Lower lobe of right lung (tissue), 2 donors: Measurements from ENCODE around the gene ABHD16A. TPM values are rescaled to one million over a fixed set of nuclear protein-coding genes. Genes with fewer than 3 reads are reported as not detected.

Source experiments
- ATAC-seq, 2 donors: fragments of 200-7000 bp; cut with Tn5 transposase; one replicate each; pipeline ENCODE4 v1.9.1; 2020 to 2022; ENCODE audit warnings: mild to moderate bottlenecking in 2 of 2, moderate library complexity in 2 of 2
- DNase-seq: peaks from one replicate; pipeline ENCODE4 v3.0.0-alpha.2; 2020
- H3K27ac ChIP-seq: fragments of 200-600 bp; one replicate; pipeline ENCODE4 v1.8.0; 2022
- H3K27me3 ChIP-seq: fragments of 200-600 bp; one replicate; pipeline ENCODE4 v1.8.0; 2022; ENCODE audit warnings: low read depth
- H3K36me3 ChIP-seq: fragments of 200-600 bp; one replicate; pipeline ENCODE4 v1.8.0; 2022; ENCODE audit warnings: mild to moderate bottlenecking
- H3K4me1 ChIP-seq: fragments of 200-600 bp; one replicate; pipeline ENCODE4 v1.8.0; 2022
- H3K4me3 ChIP-seq: fragments of 200-600 bp; one replicate; pipeline ENCODE4 v1.8.0; 2022; ENCODE audit warnings: mild to moderate bottlenecking
- H3K9me3 ChIP-seq: fragments of 200-600 bp; one replicate; pipeline ENCODE4 v1.8.0; 2022
- CTCF ChIP-seq: fragments of 200-600 bp; IDR thresholded peaks from one replicate; pipeline ENCODE4 v1.8.0; 2022; ENCODE audit warnings: antibody characterized with exemption, mild to moderate bottlenecking
- intact Hi-C: fragments of 100-400 bp; cut with DNase I; formaldehyde crosslinking; loops from one replicate; pipeline ENCODE4 v1.11.0; 2022
- total RNA-seq: library from RNA; stranded (reverse); fragmentation: NEBNext Ultra II Directional; extraction: Animal tissue kit (Norgen Biotek cat#: 25700); gene quantifications from one replicate; pipeline ENCODE4 v1.2.1, GENCODE V29; 2021
- donor health status: DM: no; HTN: yes; CAD: no; lungs with severe emphysema.

Gene ABHD16A
- total RNA-seq, 1 donor from 2014 or later, result 56.4 TPM

DNA sequence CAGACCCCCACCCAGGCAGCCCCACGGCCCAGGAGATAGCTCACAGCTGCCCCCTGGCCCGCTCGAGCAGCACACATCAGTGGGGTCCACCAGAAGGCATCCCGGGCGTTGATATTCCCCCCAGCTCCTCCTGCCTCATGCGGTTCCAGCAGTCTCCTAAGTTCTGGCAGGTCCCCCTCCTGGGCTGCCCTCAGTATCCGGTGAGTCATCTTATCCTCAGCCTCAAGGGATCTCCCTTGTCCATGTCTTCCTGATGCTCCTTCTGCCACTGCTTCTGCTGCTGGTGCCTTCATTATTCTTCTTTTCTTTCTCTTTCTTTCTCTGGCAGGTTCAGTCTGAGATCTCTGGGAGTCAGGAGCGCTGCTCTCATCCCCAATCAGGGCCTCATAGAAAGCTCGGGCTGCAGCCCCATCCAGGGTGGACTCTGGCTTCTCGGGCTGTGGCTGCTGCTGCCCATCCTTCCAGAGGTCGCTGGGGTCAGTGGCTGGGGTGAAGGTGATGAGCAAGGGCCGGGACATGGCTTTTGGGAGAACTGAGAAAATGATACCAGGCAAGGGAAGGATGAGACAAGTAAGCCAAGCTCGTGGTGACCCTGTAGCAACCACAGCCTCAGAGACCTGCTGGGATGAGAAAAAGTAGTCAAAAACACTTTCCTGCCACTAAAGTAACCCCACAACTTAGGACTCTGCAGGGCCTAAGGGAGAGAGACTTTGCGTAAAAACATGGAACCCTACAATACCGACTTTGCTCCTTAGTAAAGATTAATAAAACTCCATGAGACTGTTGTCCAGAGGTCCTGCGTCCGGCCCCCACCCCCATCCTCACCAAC lies 38.9 kb downstream of the ABHD16A start:
- H3K4me1 ChIP-seq, result peaks cover 59% of the 10 kb centered on the region
- no peak for TF ChIP-seq CTCF
- peak overlapping the region; percentile 91 for H3K27ac ChIP-seq
- H3K9me3 ChIP-seq, result no peaks in the 10 kb centered on the region
- intact Hi-C loops, result no loop called here
- peak overlapping the region; percentile 78 for H3K4me3 ChIP-seq
- ATAC-seq (no peak), DNase-seq (no peak)
- peaks cover 45% of the 10 kb centered on the region for H3K36me3 ChIP-seq
- H3K27me3 ChIP-seq, result no peaks in the 10 kb centered on the region

DNA sequence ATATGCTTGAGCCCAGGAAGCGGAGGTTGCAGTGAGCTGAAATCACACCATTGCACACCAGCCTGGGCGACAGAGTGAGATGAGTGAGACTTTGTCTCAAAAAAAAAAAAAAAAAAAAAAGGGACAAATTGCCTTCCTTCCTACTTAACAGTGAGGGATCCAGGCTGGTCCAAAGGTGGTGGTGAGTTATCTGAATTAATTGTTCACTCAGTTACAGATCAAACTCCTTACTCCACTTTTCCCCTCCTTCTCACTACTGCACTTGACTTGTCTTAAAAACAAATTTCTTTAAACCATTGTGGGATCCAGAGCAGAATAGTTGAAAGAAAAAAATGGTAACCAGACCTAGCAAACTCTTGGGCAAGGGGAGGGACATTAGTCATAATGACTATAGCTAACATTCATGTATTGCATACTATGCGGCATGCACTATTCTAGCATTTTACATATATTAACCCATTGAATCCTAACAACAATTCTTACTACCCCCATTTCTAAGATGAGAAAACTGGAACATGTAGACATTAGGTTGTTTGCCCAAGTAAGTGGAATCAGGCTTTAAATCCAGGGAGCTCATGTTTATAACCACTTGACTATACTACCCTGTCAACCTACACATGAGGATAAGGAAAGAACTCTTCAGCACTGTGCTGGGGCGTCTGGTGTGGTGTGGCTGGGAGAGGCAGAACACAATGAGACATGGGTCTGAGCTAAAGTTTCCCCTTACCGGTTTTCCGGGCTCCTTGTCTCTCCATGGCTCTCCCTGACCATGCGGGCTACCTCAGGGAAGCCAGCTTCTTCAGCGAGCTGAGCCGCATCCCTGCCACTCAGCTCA lies 39.8 kb downstream of the ABHD16A start:
- TF ChIP-seq CTCF, result no peak
- DNase-seq, result no peak
- ATAC-seq, result no peak
- Histone ChIP-seq H3K9me3 (no peaks in the 10 kb centered on the region), H3K27ac (peak overlapping the region; percentile 91), H3K4me1 (peaks cover 66% of the 10 kb centered on the region), H3K27me3 (no peaks in the 10 kb centered on the region), H3K4me3 (peak overlapping the region; percentile 78), H3K36me3 (peaks cover 36% of the 10 kb centered on the region)
- intact Hi-C loops, result no loop called here

DNA sequence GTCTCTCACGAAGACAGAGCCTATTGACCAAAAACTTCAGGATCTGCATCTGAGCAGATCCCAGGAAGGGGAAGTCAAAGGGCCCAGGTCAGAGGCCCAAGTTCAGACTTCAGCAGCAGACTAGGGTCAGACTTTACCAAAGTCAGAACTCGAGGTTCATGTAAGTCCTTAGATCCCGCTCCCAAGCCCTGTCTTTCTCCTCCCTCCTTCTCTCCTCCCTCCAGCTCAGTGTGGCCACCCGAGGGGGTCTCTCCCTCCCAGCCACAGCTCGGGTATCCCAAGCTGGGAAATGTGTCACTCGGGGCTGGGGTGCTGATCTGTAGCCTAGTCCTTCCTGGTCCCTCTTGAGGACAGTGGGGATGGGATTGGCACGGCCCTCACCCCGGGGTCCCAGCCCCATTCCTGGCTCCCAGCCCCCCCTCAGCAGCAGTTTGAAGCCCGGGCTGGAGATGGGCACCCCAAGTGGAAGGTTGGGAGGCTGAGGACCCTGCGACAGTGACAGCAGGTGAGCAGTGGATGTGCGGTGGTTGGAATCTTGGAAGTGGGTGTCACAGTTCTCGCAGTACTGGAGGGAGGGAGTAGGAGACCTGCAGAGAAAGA lies 40.9 kb downstream of the ABHD16A start:
- no peak for TF ChIP-seq CTCF
- intact Hi-C loops, result no loop called here
- Histone ChIP-seq H3K36me3 (peaks cover 34% of the 10 kb centered on the region), H3K27ac (no peak overlapping the region), H3K27me3 (no peaks in the 10 kb centered on the region), H3K9me3 (no peaks in the 10 kb centered on the region), H3K4me1 (peaks cover 66% of the 10 kb centered on the region), H3K4me3 (no peak overlapping the region)
- ATAC-seq (no peak), DNase-seq (no peak)

GRCh38 chr6:31661262-31662123 lies 41.6 kb downstream of the ABHD16A start:
- TF ChIP-seq CTCF, result no peak
- intact Hi-C loops, result no loop called here
- Histone ChIP-seq H3K4me1 (peaks cover 61% of the 10 kb centered on the region), H3K4me3 (peak overlapping the region; percentile 96), H3K27ac (peak overlapping the region; percentile 90), H3K27me3 (no peaks in the 10 kb centered on the region), H3K9me3 (no peaks in the 10 kb centered on the region), H3K36me3 (peaks cover 36% of the 10 kb centered on the region)
- no peak for DNase-seq
- no peak for ATAC-seq
